Astrocyte (in vitro differentiated cells and primary cell): ENCODE data around the gene ZBTB9.

Source experiments
- CTCF ChIP-seq: IDR thresholded peaks from 2 replicates; pipeline ENCODE4 v1.5.1; 2011; ENCODE audit warnings: low read depth, mild to moderate bottlenecking, inconsistent platforms, low read length, moderate library complexity; ENCODE audit not compliant: insufficient read depth
- EZH2 ChIP-seq: IDR thresholded peaks from 2 replicates; pipeline ENCODE4 v1.6.1; 2012; ENCODE audit warnings: mild to moderate bottlenecking, low read length, inconsistent platforms; ENCODE audit not compliant: insufficient read depth

- TF ChIP-seq CTCF (no peak), EZH2 (no peak)
These were observed 20.7 kb upstream of the ZBTB9 start for GRCh38 chr6:33433544-33434191.
